HUES64 (cell line): ENCODE data around the gene LSAMP.

Source experiments
- H3K27ac ChIP-seq: 2 replicates; pipeline ENCODE4 v1.7.0; 2013; ENCODE audit warnings: low read depth, low read length, inconsistent platforms
- H3K27me3 ChIP-seq: 2 replicates; pipeline ENCODE4 v1.6.1; 2013; ENCODE audit warnings: mild to moderate bottlenecking, low read length; ENCODE audit not compliant: insufficient read depth
- H3K36me3 ChIP-seq: 2 replicates; pipeline ENCODE4 v1.6.1; 2013; ENCODE audit warnings: mild to moderate bottlenecking, low read length; ENCODE audit not compliant: insufficient read depth
- H3K4me1 ChIP-seq: 2 replicates; pipeline ENCODE4 v1.6.1; 2013; ENCODE audit warnings: mild to moderate bottlenecking, low read length, moderate library complexity; ENCODE audit not compliant: insufficient read depth
- H3K4me3 ChIP-seq: 2 replicates; pipeline ENCODE4 v1.5.1; 2013; ENCODE audit warnings: mild to moderate bottlenecking, low read length, moderate library complexity
- H3K9ac ChIP-seq: 2 replicates; pipeline ENCODE4 v1.6.1; 2013; ENCODE audit warnings: mild to moderate bottlenecking, low read depth, low read length
- H3K9me3 ChIP-seq: 2 replicates; pipeline ENCODE4 v1.6.1; 2013; ENCODE audit warnings: low read depth, low read length; ENCODE audit not compliant: insufficient read depth
- WGBS: fragments of 150-250, 120-280 bp; methylation state at CpG from one replicate; pipeline ENCODE4 v1.1.7; 2013; ENCODE audit warnings: missing lambda C conversion rate; 5-methylcytosine and 5-hydroxymethylcytosine counted together

The LSAMP gene

GRCh38 chr3:116393199-116393598, 52.1 kb downstream of the LSAMP start:
- peaks cover 11% of the 10 kb centered on the region; the same call in 1 of the 2 replicates for H3K9me3 ChIP-seq
- peaks cover 28% of the 10 kb centered on the region for H3K4me1 ChIP-seq
- H3K36me3 ChIP-seq = no peaks in the 10 kb centered on the region
- 94% methylated on average over 3 of the region's 3 CpGs for WGBS
- no peak overlapping the region for H3K4me3 ChIP-seq
- no peak overlapping the region for H3K9ac ChIP-seq
- H3K27ac ChIP-seq = no peak overlapping the region
- no peaks in the 10 kb centered on the region for H3K27me3 ChIP-seq

- WGBS = 94% methylated on average over 3 of the region's 3 CpGs
- no peaks in the 10 kb centered on the region for H3K36me3 ChIP-seq
Observed at GRCh38 chr3:116392291-116392690, 53.0 kb downstream of the LSAMP start.

GRCh38 chr3:116391296-116392201, 53.7 kb downstream of the LSAMP start:
- Histone ChIP-seq H3K36me3 (no peaks in the 10 kb centered on the region), H3K9ac (no peak overlapping the region), H3K4me1 (peaks cover 25% of the 10 kb centered on the region), H3K4me3 (no peak overlapping the region), H3K9me3 (peaks cover 11% of the 10 kb centered on the region; the same call in 1 of the 2 replicates), H3K27ac (no peak overlapping the region), H3K27me3 (no peaks in the 10 kb centered on the region)
- 95% methylated on average over 23 of the region's 23 CpGs for WGBS

More at GRCh38 chr3:116392291-116392690, 53.0 kb downstream of the LSAMP start:
- Histone ChIP-seq H3K9me3 (peaks cover 11% of the 10 kb centered on the region; the same call in 1 of the 2 replicates), H3K27ac (no peak overlapping the region), H3K27me3 (no peaks in the 10 kb centered on the region), H3K4me3 (no peak overlapping the region), H3K9ac (no peak overlapping the region), H3K4me1 (peaks cover 25% of the 10 kb centered on the region)

GRCh38 chr3:116390318-116390717, 55.0 kb downstream of the LSAMP start:
- no peak overlapping the region for H3K4me3 ChIP-seq
- no peaks in the 10 kb centered on the region for H3K36me3 ChIP-seq
- 86% methylated on average over 1 of the region's 1 CpG for WGBS
- H3K27me3 ChIP-seq = no peaks in the 10 kb centered on the region
- H3K4me1 ChIP-seq = peaks cover 25% of the 10 kb centered on the region
- peaks cover 11% of the 10 kb centered on the region; the same call in 1 of the 2 replicates for H3K9me3 ChIP-seq
- no peak overlapping the region for H3K27ac ChIP-seq
- no peak overlapping the region for H3K9ac ChIP-seq

GRCh38 chr3:116388867-116389385, 56.4 kb downstream of the LSAMP start:
- H3K9me3 ChIP-seq = peaks cover 11% of the 10 kb centered on the region; the same call in 1 of the 2 replicates
- H3K9ac ChIP-seq = peak overlapping the region; percentile 9; the same call in 1 of the 2 replicates
- peaks cover 25% of the 10 kb centered on the region for H3K4me1 ChIP-seq
- H3K36me3 ChIP-seq = no peaks in the 10 kb centered on the region
- WGBS = 46% methylated on average over 2 of the region's 2 CpGs
- H3K27ac ChIP-seq = peak overlapping the region; percentile 9; the same call in 1 of the 2 replicates
- no peak overlapping the region for H3K4me3 ChIP-seq
- H3K27me3 ChIP-seq = no peaks in the 10 kb centered on the region

- no peak overlapping the region for H3K27ac ChIP-seq
- H3K4me1 ChIP-seq = peaks cover 25% of the 10 kb centered on the region
- 90% methylated on average over 2 of the region's 2 CpGs for WGBS
- H3K9ac ChIP-seq = no peak overlapping the region
- H3K27me3 ChIP-seq = no peaks in the 10 kb centered on the region
- H3K36me3 ChIP-seq = no peaks in the 10 kb centered on the region
- no peaks in the 10 kb centered on the region for H3K9me3 ChIP-seq
- no peak overlapping the region for H3K4me3 ChIP-seq
Observed at GRCh38 chr3:116386168-116386567, 59.1 kb downstream of the LSAMP start.

- Histone ChIP-seq H3K4me3 (no peak overlapping the region), H3K4me1 (peaks cover 16% of the 10 kb centered on the region), H3K36me3 (no peaks in the 10 kb centered on the region), H3K9me3 (no peaks in the 10 kb centered on the region), H3K27ac (no peak overlapping the region), H3K9ac (no peak overlapping the region), H3K27me3 (no peaks in the 10 kb centered on the region)
- 92% methylated on average over 2 of the region's 2 CpGs for WGBS
Observed at GRCh38 chr3:116384717-116385116, 60.6 kb downstream of the LSAMP start.

- H3K4me1 ChIP-seq = no peaks in the 10 kb centered on the region
- no peaks in the 10 kb centered on the region for H3K36me3 ChIP-seq
- no peak overlapping the region for H3K27ac ChIP-seq
- WGBS = no CpG with 5 or more reads among the region's 1 CpG
- H3K4me3 ChIP-seq = no peak overlapping the region
- no peaks in the 10 kb centered on the region for H3K27me3 ChIP-seq
- no peak overlapping the region for H3K9ac ChIP-seq
- H3K9me3 ChIP-seq = no peaks in the 10 kb centered on the region
Observed at GRCh38 chr3:116378077-116378476, 67.2 kb downstream of the LSAMP start.

GRCh38 chr3:116374901-116375300, 70.4 kb downstream of the LSAMP start:
- Histone ChIP-seq H3K27me3 (no peaks in the 10 kb centered on the region), H3K4me3 (no peak overlapping the region), H3K9me3 (no peaks in the 10 kb centered on the region), H3K36me3 (no peaks in the 10 kb centered on the region), H3K27ac (no peak overlapping the region), H3K9ac (no peak overlapping the region), H3K4me1 (no peaks in the 10 kb centered on the region)
- WGBS = 100% methylated on average over 1 of the region's 2 CpGs

GRCh38 chr3:116367761-116368395, 77.4 kb downstream of the LSAMP start:
- Histone ChIP-seq H3K4me1 (0 out of 2 replicates have a peak, but pooled peaks cover 5% of the 10 kb centered on the region), H3K9me3 (no peaks in the 10 kb centered on the region), H3K4me3 (no peak overlapping the region), H3K9ac (no peak overlapping the region), H3K27ac (no peak overlapping the region), H3K27me3 (no peaks in the 10 kb centered on the region), H3K36me3 (no peaks in the 10 kb centered on the region)
- WGBS = 90% methylated on average over 9 of the region's 9 CpGs

- Histone ChIP-seq H3K27me3 (no peaks in the 10 kb centered on the region), H3K4me3 (no peak overlapping the region), H3K36me3 (no peaks in the 10 kb centered on the region), H3K4me1 (peaks cover 17% of the 10 kb centered on the region), H3K27ac (no peak overlapping the region), H3K9me3 (no peaks in the 10 kb centered on the region), H3K9ac (no peak overlapping the region)
- WGBS = 95% methylated on average over 2 of the region's 2 CpGs
Observed at GRCh38 chr3:116356056-116356455, 89.2 kb downstream of the LSAMP start.
